ENCODE measurements around the gene TRMT112. TPM values are rescaled to one million over a fixed set of nuclear protein-coding genes. Genes with fewer than 3 reads are reported as not detected.

TRMT112 gene
- total and polyA plus RNA-seq, 2 of the 8 experiments (the other 6 are each of a cell fraction or from before 2014, with no cell fraction given) = 300 to 650 TPM

DNA sequence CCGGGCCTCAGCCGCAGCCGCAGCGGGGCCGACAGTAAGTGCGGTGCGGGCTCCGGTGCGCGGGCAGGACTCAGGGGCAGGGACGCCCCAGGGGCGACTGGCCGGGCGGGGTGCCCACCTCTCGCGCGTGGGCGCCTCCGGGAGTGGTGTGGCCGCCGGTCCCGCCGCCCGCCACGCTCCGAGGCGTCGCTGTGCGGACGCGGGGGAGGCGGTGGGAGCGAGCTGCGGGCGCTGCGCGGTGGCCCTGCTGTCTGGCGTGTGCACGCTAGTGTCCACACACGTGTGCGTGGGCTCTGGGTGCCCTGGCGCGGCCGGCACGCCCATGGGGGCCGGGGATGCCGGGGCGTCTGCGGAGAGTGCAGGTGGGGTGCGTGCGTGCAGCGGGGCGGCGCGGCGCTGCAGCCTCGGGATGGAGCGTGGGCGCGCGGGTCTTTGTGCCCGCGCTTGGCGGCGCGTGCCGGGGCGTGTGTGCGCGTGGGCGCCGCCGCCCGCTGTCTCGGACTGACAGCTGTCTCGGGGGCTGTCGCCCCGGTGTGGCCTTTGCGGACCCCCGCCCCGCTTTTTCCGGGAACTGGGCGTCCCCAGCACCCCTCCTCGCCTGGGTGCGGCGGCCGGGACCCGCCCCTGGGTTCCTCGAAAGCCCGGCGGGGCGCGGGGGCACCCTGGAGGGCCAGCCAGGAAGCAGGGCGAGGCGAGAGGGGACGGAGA lies 25.5 kb downstream of the TRMT112 start:
- H4K8ac ChIP-seq (ENCODE audit: extremely low read depth, insufficient read depth, low read length) = no peak overlapping the region
- peaks cover 64 to 79% (median 74%) of the 10 kb centered on the region in 4 experiments for H3K27me3 ChIP-seq (replicated peaks in 1 of 4; ENCODE audit: control insufficient read depth in 3 of 4, extremely low read depth in 1 of 4, insufficient read depth in 3 of 4, low read length in 3 of 4)
- H4K5ac ChIP-seq (ENCODE audit: insufficient read length, low read depth, low read length) = no peak overlapping the region
- H3K23me2 ChIP-seq (ENCODE audit: low read depth, low read length) = peaks cover 5% of the 10 kb centered on the region; the same call in 1 of the 2 replicates
- peaks cover 0 to 14% (median 3%) of the 10 kb centered on the region in 4 experiments; a peak in 5 of 7 replicates for H3K4me1 ChIP-seq (replicated peaks in 1 of 4; ENCODE audit: control insufficient read depth in 3 of 4, insufficient read depth in 4 of 4, low read length in 3 of 4)
- H3K36me3 ChIP-seq (ENCODE audit: control insufficient read depth in 2 of 4, insufficient read depth in 4 of 4, low read length in 3 of 4) = peaks cover 0 to 9% (median 0%) of the 10 kb centered on the region in 4 experiments; a peak in 1 of 8 replicates
- DNase-seq (ENCODE audit: low read depth in 1 of 2, low spot score in 2 of 2) (no peak), FAIRE-seq (no peak)
- no peak overlapping the region for H3K4ac ChIP-seq (replicated peaks; ENCODE audit: insufficient read length, low read depth, low read length)
- no peak overlapping the region for H2BK120ac ChIP-seq (replicated peaks; ENCODE audit: low read depth, low read length)
- H3K4me2 ChIP-seq (ENCODE audit: insufficient read depth in 1 of 2, low read depth in 2 of 2, low read length in 2 of 2) = peak overlapping the region; percentile 20 to 88
- H3K9me3 ChIP-seq (ENCODE audit: insufficient read depth in 2 of 2, low read depth in 1 of 2, low read length in 1 of 2) = no peaks in the 10 kb centered on the region
- no peak overlapping the region for H3K9ac ChIP-seq (replicated peaks in 1 of 4; ENCODE audit: extremely low read depth in 1 of 4, low read depth in 3 of 4, low read length in 3 of 4)
- 5% methylated on average over 13 of the region's 96 CpGs; no CpG with 5 or more reads in 1 of the 2 experiments for WGBS, 2 experiments (ENCODE audit: extremely low coverage in 1 of 2, insufficient coverage in 1 of 2, insufficient read length in 1 of 2, insufficient replicate concordance in 2 of 2, low coverage in 1 of 2, low lambda C conversion rate in 2 of 2, missing lambda C conversion rate in 1 of 2)
- no peak overlapping the region for H3K27ac ChIP-seq (ENCODE audit: low read depth, low read length)
- no peak overlapping the region for H2AK5ac ChIP-seq (ENCODE audit: low read depth, low read length)
- TF ChIP-seq SUZ12 (IDR thresholded peaks at IDR 0.05; ENCODE audit: low read length) (peak; percentile 92), TBP (IDR thresholded peaks at IDR 0.05; ENCODE audit: low read depth, low read length) (no peak), RNF2 (IDR thresholded peaks at IDR 0.05; ENCODE audit: borderline replicate concordance, low read depth, low read length, missing control alignments, poor library complexity, severe bottlenecking) (peak; percentile 66), EZH2 (IDR thresholded peaks at IDR 0.05; ENCODE audit: low read depth, low read length, severe bottlenecking) (peak; percentile 86), CBX5 (IDR thresholded peaks at IDR 0.05; ENCODE audit: low read depth, low read length) (no peak), KDM4A (IDR thresholded peaks at IDR 0.05; ENCODE audit: low read depth, low read length, severe bottlenecking) (peak; percentile 38)
- no peak overlapping the region for H3K14ac ChIP-seq (ENCODE audit: insufficient read length)
- H2BK15ac ChIP-seq (ENCODE audit: low read length) = no peak overlapping the region
- no peaks in the 10 kb centered on the region for H3K79me1 ChIP-seq (ENCODE audit: low read depth, low read length)
- H2BK12ac ChIP-seq (ENCODE audit: low read depth, low read length) = no peak overlapping the region
- H2BK5ac ChIP-seq (ENCODE audit: low read depth, low read length) = no peak overlapping the region
- H3K79me2 ChIP-seq (ENCODE audit: control insufficient read depth in 1 of 2, insufficient read depth in 2 of 2, low read length in 2 of 2) = no peaks in the 10 kb centered on the region
- ChIA-PET POLR2A (ENCODE audit: partially characterized antibody) (interaction anchor here (1.0 to 2.8 kb wide), 6 partner anchors 8 to 43 kb away, joined by 3 to 10 read pairs (median 6); partner anchors contain the start of gene BAD), CTCF (ENCODE audit: partially characterized antibody) (interaction anchor here (0.8 to 11.4 kb wide), 3 partner anchors 11 to 88 kb away, joined by 3 to 134 read pairs (median 4); partner anchors contain the start of genes CATSPERZ, ESRRA, NUDT22 and TRPT1)
- H4K20me1 ChIP-seq (replicated peaks in 1 of 2; ENCODE audit: control insufficient read depth in 1 of 2, insufficient read depth in 2 of 2, low read length in 2 of 2) = peaks cover 5 to 25% of the 10 kb centered on the region in 2 experiments
- H2AFZ ChIP-seq (ENCODE audit: low read length) = no peak overlapping the region
- peak overlapping the region; percentile 21 to 64 (median 34) for H3K4me3 ChIP-seq (ENCODE audit: extremely low read depth in 1 of 4, insufficient read depth in 2 of 4, low read depth in 3 of 4, low read length in 4 of 4)
- H3K23ac ChIP-seq (ENCODE audit: insufficient read length) = no peak overlapping the region
- no peak overlapping the region for H2BK20ac ChIP-seq (ENCODE audit: low read length)
- no peak overlapping the region for H3K18ac ChIP-seq (ENCODE audit: extremely low read depth, low read length)
- no peak overlapping the region for H3K56ac ChIP-seq (replicated peaks; ENCODE audit: insufficient read length, low read depth, low read length)
- no peak overlapping the region for H4K91ac ChIP-seq (replicated peaks; ENCODE audit: insufficient read length, low read length)
